Measurements from ENCODE around the gene NLK. TPM values are rescaled to one million over a fixed set of nuclear protein-coding genes. Genes with fewer than 3 reads are reported as not detected.

Gene NLK
- total RNA-seq, 1 donor from 2014 or later: 25.4 TPM

DNA sequence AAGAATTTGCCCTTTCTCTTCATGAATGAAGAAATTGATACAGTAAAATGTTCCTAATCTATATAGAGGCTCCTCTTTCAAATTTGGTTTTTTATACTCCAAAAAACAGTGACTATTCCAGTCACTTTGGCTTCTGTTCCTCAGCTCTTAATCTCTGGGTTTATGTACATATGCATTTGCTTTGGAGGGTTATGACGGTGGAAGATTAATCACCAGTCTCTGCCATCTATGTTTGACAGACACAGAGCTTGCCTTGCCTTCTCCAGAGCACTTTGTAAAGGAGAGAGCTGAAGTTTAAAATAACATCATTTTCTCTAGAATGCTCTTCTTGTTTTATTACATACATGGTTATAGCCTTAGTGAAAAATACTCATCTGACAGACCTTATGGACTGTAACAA, 99.3 kb downstream of the NLK start:
- H3K4me3 Mint-ChIP-seq: no peak overlapping the region
- H3K27ac Mint-ChIP-seq: no peak overlapping the region
- TF ChIP-seq, protein P1, sequence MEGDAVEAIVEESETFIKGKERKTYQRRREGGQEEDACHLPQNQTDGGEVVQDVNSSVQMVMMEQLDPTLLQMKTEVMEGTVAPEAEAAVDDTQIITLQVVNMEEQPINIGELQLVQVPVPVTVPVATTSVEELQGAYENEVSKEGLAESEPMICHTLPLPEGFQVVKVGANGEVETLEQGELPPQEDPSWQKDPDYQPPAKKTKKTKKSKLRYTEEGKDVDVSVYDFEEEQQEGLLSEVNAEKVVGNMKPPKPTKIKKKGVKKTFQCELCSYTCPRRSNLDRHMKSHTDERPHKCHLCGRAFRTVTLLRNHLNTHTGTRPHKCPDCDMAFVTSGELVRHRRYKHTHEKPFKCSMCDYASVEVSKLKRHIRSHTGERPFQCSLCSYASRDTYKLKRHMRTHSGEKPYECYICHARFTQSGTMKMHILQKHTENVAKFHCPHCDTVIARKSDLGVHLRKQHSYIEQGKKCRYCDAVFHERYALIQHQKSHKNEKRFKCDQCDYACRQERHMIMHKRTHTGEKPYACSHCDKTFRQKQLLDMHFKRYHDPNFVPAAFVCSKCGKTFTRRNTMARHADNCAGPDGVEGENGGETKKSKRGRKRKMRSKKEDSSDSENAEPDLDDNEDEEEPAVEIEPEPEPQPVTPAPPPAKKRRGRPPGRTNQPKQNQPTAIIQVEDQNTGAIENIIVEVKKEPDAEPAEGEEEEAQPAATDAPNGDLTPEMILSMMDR (conservative IDR thresholded peaks at IDR 0.05): no peak
- no peaks in the 10 kb centered on the region for H3K9me3 Mint-ChIP-seq
- DNase-seq (ENCODE audit: extremely low spot score, unreplicated experiment): no peak
- no peaks in the 10 kb centered on the region for H3K27me3 Mint-ChIP-seq
- H3K36me3 Mint-ChIP-seq: no peaks in the 10 kb centered on the region
- H3K4me1 Mint-ChIP-seq (ENCODE audit: unreplicated experiment): peaks cover 11% of the 10 kb centered on the region

DNA sequence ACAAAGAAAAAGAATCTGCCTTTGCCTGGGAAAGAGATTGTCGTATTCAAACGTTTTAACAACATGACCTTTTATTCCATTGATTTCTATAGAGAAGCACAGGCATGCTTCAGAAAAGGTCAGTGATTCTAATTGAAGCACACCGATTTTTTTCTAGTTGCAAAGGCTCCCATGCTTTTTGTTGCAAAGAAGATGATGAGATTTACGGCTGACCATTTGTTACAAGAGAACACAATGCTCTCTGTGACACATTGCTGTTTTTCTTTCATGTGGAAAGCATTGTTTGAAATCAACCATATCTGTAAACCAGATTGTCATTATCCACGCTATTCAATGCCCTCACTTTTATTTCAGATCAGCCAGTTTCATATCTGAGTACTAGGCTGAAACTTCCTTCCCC, 99.8 kb downstream of the NLK start:
- Mint-ChIP-seq H3K27ac (no peak overlapping the region), H3K27me3 (no peaks in the 10 kb centered on the region), H3K9me3 (no peaks in the 10 kb centered on the region), H3K36me3 (no peaks in the 10 kb centered on the region), H3K4me3 (no peak overlapping the region), H3K4me1 (ENCODE audit: unreplicated experiment) (peaks cover 11% of the 10 kb centered on the region)
- DNase-seq (ENCODE audit: extremely low spot score, unreplicated experiment): no peak
- TF ChIP-seq, protein P1 (conservative IDR thresholded peaks at IDR 0.05): no peak

DNA sequence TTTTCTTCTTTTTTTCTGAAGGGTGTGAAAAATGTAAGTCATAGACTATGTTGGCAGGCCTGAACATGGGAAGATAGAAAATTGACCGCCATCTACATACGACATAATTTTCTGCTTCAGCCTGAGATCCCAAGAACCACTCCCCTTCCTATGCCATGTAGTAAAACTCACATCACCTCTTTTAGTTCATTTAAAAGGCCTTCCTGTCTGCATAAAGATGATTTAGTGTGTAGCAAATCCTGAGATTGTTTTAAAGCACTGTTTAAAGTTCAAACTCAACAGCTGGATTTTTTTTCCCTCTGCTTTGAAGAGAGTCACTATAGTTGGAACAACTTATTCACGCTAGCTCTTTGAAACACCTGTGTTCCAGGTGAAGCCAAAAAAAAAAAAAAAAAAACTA, 101.5 kb downstream of the NLK start:
- Mint-ChIP-seq H3K27ac (no peak overlapping the region), H3K9me3 (no peaks in the 10 kb centered on the region), H3K4me3 (no peak overlapping the region), H3K36me3 (no peaks in the 10 kb centered on the region), H3K4me1 (ENCODE audit: unreplicated experiment) (peaks cover 11% of the 10 kb centered on the region), H3K27me3 (no peaks in the 10 kb centered on the region)
- no peak for DNase-seq (ENCODE audit: extremely low spot score, unreplicated experiment)
- TF ChIP-seq, protein P1 (conservative IDR thresholded peaks at IDR 0.05): no peak

DNA sequence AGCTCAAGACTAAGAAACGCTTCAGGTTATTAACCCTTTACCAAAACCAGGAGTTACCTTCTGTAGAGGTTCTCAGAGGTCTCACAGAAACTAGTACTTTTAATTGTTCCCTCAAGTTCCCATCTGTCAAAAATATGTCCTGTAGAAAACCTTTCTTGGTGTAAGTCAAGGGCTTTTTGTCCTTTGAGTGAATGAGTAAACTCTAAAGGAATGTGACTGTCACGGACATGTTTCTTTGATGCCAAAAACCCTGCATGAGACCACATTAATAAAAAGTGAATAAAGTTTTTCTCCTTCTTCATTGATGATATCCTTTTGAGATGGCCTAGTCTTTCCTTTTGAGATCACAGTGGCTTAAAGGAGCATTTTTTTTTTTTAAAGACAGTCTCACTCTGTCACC, 102.9 kb downstream of the NLK start:
- no peak overlapping the region for H3K27ac Mint-ChIP-seq
- DNase-seq (ENCODE audit: extremely low spot score, unreplicated experiment): no peak
- peaks cover 11% of the 10 kb centered on the region for H3K4me1 Mint-ChIP-seq (ENCODE audit: unreplicated experiment)
- no peaks in the 10 kb centered on the region for H3K9me3 Mint-ChIP-seq
- H3K4me3 Mint-ChIP-seq: no peak overlapping the region
- TF ChIP-seq, protein P1 (conservative IDR thresholded peaks at IDR 0.05): no peak
- no peaks in the 10 kb centered on the region for H3K36me3 Mint-ChIP-seq
- no peaks in the 10 kb centered on the region for H3K27me3 Mint-ChIP-seq

DNA sequence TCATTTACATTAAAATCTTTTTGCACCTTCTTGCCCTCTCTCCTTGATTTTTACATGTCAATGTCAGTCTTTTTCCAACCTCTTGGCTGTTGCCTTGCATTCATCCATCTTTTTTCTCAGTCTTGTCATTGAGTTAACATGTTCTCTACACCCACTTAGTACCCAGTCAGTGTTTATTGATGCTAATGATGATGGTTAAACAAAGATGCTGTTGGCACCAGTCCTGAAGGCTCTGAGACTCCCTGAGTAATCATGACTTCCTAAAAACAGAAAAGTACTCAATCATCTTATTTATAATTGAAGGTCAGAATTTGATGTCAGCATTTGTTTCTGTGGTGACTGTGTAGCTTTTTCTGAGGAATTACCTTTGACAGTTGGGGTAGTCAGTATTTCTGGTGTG, 104.5 kb downstream of the NLK start:
- H3K4me3 Mint-ChIP-seq: no peak overlapping the region
- H3K9me3 Mint-ChIP-seq: no peaks in the 10 kb centered on the region

More for the DNA sequence above, 104.5 kb downstream of the NLK start:
- Mint-ChIP-seq H3K36me3 (no peaks in the 10 kb centered on the region), H3K27me3 (no peaks in the 10 kb centered on the region), H3K27ac (no peak overlapping the region), H3K4me1 (ENCODE audit: unreplicated experiment) (peaks cover 15% of the 10 kb centered on the region)
- DNase-seq (ENCODE audit: extremely low spot score, unreplicated experiment): no peak
- TF ChIP-seq, protein P1 (conservative IDR thresholded peaks at IDR 0.05): no peak
